ENCODE results near the gene STX2.
A peak's percentile ranks its signal among the peaks of the same experiment; 100 is the strongest.
"Not testable (repeated sequence)": the region's sequence is repeated elsewhere in the genome, so short reads cannot be mapped to it uniquely, and the experiment has no call there.

STX2 gene

GRCh38 chr12:130796985-130797686 lies 41.9 kb downstream of the STX2 start:
- no peak for DNase-seq

- no peak for DNase-seq
Measured at GRCh38 chr12:130795906-130796305, 43.1 kb downstream of the STX2 start.

- DNase-seq = no peak
Measured at GRCh38 chr12:130793554-130793849, 45.5 kb downstream of the STX2 start.

GRCh38 chr12:130792821-130793553 lies 46.1 kb downstream of the STX2 start:
- DNase-seq = no peak

GRCh38 chr12:130791629-130792028 lies 47.4 kb downstream of the STX2 start:
- no peak for DNase-seq

GRCh38 chr12:130788515-130788914 lies 50.5 kb downstream of the STX2 start:
- no peak for DNase-seq

- DNase-seq = no peak
Measured at GRCh38 chr12:130787445-130788410, 51.3 kb downstream of the STX2 start.

- DNase-seq = no peak
Measured at GRCh38 chr12:130787041-130787440, 52.0 kb downstream of the STX2 start.

- DNase-seq = no peak
Measured at GRCh38 chr12:130783110-130783715, 55.8 kb downstream of the STX2 start.

- DNase-seq = not testable (repeated sequence)
Measured at GRCh38 chr12:130782245-130782644, 56.8 kb downstream of the STX2 start.

GRCh38 chr12:130780880-130781575 lies 58.0 kb downstream of the STX2 start:
- no peak for DNase-seq

- no peak for DNase-seq
Measured at GRCh38 chr12:130780325-130780724, 58.7 kb downstream of the STX2 start.

- DNase-seq = no peak
Measured at GRCh38 chr12:130778776-130779175, 60.3 kb downstream of the STX2 start.

- no peak for DNase-seq
Measured at GRCh38 chr12:130776857-130777339, 62.2 kb downstream of the STX2 start.

- peak; percentile 55 to 78 for DNase-seq
Measured at GRCh38 chr12:130775953-130776856, 62.8 kb downstream of the STX2 start.

GRCh38 chr12:130770413-130771028 lies 68.5 kb downstream of the STX2 start:
- DNase-seq = no peak

- no peak for DNase-seq
Measured at GRCh38 chr12:130768120-130768519, 70.9 kb downstream of the STX2 start.

- no peak for DNase-seq
Measured at GRCh38 chr12:130766470-130766869, 72.6 kb downstream of the STX2 start.

- peak; percentile 11 to 15 for DNase-seq
Measured at GRCh38 chr12:130765186-130765659, 73.8 kb downstream of the STX2 start.

- peak; percentile 41 to 42 for DNase-seq
Measured at GRCh38 chr12:130764475-130765185, 74.4 kb downstream of the STX2 start.
